Measurements from ENCODE around the gene PTPRF.

Gene PTPRF

DNA sequence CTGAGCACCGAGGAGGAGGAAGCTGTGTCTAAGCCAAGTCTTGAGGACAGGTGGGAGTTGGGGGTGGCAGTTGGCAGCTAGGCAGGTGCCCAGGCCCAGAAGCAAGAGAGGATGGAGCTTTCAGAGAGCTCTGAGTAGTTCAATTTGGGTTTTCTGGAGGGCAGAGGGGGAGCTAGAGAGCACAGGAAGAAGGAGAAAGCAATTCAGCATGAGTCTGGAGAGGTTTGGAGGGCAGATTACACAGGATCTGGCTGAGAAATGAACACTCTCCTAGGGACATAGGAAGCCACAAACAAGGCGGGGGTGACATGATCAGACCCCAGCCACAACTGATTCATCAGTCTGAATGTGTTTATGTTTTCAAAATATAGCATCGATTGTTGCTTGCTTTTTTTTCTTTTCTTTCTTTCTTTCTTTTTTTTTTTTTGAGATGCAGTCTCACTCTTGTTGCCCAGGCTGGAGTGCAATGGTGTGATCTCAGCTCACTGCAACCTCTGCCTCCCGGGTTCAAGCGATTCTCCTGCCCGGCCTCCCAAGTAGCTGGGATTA lies 23.8 kb downstream of the PTPRF start:
- peak; percentile 41 for DNase-seq

DNA sequence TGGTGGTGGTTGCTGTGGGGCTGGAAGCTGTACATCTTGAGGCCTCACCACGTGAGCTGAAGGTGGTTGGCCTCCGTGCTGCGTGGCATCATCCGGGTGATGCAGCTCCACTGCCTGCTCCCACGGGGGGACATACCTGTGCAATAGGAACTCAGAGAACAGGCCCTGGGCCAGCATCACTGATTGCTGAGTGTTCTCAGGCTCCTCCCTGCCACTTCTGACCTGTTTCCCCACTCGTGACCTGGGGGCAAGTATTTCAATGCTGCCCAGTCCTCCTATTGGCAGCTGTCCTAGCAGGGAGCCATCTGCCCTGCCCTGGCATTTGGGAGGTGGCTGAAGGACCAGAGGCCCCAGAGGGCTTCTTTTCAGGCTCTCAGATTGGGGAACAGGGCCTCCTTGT lies 26.1 kb downstream of the PTPRF start:
- DNase-seq, result no peak

DNA sequence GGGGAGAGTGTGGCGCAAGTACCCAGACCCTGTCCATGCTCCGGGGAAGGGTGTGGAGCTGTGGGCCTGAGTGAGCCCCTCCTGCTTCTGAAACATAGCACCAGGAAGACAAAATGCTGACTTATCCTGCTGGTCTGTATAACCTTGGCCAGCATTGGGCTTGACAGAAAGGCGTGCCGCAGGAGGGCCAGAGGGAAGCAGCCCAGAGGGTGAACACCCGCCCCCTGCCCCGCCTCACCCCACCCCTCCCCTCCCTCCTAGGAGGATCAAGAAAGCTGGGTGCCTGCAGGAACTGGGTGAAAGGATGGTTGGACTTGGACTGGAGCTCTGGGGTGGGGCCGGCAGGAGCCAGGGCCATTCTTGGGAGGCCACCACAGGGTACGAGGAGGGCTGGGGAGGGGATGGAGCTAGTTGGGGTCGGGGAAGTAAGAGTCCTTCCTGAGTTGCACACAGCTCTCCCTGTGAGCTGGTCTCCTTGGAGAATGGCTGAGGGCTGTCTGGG lies 27.1 kb downstream of the PTPRF start:
- DNase-seq, result no peak

DNA sequence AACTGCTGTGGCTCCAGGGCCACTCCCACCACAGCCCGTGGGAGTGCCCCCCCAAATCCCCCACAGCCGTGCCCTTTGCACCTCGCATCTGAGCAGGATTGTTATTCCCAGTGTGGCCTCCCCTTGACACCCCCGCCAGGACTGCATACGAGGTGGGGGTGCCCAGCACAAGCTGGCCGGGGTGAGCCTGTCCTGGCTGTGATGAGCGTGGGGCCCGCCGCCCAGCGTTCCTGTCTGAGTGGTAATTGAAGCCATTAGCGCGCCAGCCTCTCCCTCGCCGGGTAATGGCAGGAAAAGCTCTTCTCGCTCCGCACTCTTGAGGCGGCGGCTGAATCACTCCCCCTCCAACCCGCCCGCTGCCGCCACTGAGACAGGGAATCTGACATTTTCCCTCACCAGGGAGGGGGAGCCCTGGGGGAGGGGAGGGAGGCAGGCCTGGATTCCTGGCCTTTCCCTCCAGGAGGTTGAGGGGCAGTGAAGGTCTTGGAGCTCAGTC lies 27.7 kb downstream of the PTPRF start:
- DNase-seq, result peak; percentile 20

DNA sequence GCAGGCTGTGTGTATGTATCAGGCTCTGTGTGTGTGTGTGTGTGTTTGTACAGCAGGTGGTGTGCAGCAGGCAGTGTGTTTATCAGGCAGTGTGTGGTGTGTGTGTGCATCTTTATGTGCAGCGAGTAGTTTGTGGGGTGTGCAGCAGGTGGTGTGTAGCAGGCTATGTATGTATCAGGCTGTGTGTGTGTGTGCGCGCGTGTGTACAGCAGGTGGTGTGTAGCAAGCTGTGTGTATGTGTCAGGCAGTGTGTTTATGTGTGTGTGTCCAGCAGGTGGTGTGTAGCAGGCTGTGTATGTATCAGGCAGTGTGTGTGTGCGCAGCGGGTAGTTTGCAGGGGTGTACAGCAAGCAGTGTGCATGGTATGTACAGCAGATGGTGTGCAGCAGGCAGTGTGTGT lies 29.0 kb downstream of the PTPRF start:
- no peak for DNase-seq

DNA sequence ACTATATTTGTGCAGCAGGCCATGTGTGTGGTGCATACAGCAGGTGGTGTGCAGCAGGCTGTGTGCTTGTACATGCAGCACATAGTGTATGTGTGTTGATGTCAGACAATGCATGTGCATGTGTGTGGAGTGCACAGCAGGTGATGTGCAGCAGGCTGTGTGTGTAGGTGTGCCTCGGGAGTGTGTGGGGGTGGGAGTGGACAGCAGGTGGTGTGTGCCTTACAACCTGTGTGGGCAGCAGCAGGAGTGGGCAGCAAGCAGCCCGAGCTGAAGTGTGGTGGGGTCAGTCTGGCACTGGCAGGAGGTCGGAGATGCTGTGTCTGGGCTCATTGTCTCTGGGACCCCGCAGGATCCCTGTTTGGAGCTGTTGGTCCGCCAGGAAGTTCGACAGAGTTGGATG lies 29.6 kb downstream of the PTPRF start:
- no peak for DNase-seq

DNA sequence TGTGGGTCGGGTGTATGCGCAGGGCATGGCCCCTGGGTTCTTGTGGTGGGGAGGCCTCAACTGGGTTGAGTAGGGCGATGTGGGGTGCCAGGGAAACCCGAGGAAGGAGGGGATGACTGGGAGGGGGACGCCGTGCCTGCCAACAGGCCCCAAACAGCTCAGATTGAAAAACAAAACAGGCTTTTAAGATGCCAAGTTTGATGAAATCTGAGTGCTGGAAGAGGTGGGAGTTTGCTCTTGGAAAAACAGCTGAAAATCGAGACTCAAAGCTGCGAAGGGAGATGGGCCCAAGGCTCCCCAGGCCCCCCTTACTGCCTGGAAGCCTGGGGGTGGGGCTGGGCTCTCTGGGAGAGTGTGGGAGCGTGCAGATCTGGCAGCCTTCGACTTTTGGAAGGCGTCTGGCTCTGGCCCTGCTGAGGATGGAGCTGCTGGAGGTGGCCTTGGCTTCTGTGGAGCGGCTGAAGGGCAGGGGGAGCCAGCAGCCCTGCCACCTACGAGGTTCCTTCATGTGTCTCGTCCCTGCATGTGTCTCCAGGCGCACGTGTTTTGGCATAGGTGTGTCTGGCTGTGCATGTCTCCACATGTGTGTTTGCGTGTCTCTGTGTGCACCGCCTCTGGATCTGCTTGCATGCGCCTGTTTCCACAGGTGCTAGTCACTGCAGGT lies 33.3 kb downstream of the PTPRF start:
- no peak for DNase-seq

DNA sequence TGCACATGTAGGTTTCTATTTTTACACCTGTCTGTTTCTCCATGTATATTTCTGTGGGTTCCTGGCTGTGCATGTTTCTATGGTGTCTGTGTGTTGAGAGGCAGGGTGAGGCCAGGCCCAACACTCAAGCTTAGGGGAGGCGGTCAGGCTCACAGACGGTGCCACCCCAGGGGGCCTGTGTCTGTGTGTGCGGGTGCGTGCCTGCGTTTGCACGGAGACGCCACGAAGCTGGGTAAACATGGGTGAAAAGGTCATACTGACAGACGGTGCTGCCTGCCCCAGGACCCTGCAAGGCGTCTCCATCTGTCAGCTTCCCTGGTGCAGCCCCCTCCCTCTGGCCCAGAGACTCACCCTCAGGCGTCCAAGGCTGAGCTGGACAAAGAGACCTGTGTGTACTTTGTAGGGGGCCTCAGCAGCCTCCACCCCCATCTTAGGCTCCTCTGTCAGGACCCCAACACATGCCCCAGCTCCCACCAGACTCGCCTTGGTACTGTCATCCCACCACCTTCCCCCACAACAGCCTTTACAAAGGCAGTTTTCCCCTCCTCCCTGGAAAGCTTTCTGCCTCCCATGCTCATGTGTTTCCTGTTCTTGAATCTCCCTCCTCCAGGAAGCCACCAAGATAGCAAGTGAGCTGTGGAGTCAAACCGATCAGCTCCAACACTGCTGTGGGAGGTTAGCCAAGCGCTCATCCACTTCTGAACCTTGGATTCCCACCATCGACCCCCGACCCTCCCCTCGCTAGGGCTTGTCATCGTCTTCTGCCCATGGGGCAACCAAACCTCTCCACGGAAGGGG lies 34.1 kb downstream of the PTPRF start:
- DNase-seq, result no peak

DNA sequence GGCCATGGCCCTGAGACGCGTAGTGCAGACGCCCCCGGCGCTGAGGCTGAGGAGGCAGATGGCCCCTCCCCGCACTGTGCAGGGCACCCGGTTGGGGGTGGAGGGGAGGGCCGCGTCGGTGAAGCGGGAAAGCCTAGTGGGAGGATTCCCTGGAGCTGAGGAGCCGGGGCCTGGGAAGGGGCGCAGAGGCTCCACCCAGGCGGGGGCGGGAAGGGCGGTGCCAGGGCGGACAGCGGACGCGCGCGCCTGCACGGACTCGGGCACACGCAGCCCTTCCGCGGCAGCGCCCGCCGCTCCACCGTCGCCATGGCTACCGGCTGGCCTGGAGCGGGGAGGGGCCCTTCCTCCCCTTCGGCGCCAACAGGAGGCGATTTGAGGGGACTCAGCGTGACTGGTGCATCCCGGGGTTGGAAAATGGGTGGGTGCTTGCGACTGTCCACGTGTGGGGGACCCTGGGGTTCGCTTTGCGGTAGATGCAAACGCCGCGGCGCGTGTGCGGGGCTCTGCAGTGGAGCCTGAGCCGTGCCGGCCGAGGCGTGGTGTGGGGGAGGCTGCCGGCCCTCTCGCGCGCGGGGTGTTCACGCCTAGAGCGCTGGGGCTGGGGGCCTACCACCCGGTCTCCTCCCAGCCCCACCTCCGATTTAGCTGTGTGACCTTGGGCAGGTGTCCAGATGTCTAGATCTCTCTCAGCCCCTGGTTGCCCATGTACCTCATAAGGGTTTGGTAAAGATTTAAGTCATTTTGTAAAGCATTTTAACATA lies 35.1 kb downstream of the PTPRF start:
- DNase-seq, result peak; percentile 17

DNA sequence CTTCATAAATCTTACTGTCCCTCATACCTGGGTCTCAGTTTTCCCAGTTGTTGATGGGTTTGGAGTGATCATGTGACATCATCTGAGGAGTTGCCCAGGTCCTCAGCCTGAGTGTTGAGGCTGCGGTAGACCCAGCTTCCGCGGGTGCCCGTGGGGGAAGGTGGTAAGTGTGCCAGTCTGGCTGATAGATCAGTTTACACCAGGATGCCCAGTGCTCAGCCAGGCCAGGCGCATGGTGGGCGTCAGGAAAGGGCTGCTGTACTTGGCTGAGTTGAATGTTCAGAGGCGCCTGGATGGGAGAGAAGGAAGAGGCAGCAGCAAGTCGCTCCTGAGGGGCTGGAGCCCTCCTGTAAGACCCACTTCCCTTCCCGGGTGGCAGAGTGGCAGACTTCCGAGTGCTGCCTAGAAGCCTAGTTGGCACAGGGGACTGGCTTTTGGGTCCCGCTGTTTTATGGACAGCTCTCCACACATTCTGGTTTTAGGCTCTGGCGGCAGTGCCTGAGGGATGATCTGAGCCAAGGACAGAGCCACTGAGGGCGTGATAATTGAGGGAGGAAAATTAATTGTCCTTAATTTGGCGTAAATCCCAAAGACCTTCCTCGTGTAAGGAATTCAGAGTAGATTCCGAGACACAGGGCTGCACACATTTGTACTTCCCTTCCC lies 35.8 kb downstream of the PTPRF start:
- no peak for DNase-seq

DNA sequence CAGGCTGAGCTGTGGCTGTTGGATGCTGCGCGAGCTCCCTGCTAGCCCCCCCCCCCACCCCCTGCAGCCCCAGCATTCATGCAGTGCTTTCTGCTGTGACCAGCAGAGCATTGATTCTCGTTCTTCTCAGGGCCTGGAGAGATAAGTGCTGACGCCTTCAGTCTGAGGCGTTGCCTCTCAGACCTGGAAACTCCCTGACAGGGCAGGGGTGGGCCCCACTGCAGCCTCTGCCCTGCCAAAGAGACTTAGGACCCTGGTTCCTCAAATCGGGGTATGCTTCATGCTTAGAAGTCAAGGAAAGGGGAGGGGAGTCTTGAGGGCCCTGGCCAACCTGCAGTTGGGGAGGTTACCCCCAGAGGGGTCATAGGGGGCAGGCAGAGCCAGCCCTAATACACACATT lies 38.5 kb downstream of the PTPRF start:
- DNase-seq, result no peak

DNA sequence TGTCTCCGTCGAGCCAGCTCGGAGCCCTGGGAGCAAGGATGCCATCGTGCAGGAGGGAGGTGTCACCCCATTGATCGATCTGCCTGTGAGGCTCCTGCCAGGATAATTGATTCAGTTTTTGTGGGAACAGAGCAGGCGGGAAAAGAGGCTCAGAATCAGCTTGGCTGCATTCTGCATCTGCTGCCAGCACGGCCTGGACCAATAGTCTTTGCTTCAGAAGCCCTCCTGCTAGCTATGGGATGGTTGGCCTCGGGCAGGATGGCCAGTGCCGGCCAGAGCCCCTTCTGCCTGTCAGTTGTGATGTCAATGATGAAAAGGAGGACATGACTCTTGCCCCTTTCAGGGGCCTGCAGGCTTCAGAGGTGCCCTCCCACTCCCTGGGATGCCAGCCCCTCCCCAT lies 39.6 kb downstream of the PTPRF start:
- no peak for DNase-seq

DNA sequence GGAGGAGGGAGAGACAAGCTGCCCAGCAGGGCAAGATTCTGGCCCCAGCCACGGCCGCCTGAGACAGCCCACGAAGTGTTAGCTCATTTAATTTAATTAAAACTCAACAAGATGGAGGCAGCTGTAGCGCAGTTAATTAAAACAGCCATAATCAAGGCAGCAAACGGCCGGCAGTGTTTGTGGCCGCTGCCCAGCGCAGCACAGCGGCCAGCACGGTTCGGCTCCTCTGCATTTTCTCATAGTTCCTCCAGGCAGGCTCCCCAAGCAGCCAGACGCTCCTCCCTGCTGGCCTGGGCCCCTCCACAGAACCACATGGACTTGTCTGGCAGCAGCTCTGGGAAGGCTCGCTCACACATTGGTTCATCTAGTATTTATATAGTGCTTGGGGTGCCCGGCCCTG lies 40.0 kb downstream of the PTPRF start:
- DNase-seq, result no peak

DNA sequence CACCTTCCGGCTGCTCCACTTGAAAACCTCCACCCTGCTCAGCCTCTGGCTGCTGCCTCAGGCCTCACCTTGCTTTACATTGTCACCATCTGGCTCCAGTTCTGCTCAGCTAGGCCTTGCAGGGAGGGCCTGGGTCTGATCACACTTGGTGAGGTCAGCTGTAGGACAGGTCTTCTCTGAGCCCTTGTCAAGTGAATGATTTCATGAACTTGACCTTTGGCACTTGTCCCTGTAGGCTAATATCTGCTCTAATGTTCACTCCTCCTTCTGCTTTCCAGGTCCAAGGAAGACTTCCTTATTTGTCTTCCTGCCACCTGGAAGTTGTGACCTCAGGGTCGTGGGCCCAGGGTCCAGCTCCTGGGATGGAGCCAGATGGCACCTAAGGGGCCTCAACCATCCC lies 41.4 kb downstream of the PTPRF start:
- no peak for DNase-seq

DNA sequence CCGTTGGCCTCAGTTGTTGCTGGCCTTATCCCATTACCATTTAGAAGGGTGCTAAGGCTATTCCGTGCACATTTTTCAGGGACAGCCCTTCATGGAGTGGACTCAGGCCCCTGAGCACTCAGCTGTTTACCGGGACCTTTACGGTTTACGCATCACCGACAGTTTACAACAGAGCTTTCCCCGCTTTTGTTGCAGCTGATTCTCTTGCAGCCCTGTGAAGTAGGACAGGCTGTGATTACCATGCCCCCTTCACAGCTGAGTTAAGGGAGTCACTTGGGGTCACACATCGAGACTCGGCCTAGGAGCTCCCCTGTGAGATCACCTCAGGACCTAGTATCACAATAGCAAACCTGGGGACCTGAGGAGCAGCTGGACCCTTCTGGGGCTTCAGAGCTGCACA lies 41.9 kb downstream of the PTPRF start:
- DNase-seq, result no peak

DNA sequence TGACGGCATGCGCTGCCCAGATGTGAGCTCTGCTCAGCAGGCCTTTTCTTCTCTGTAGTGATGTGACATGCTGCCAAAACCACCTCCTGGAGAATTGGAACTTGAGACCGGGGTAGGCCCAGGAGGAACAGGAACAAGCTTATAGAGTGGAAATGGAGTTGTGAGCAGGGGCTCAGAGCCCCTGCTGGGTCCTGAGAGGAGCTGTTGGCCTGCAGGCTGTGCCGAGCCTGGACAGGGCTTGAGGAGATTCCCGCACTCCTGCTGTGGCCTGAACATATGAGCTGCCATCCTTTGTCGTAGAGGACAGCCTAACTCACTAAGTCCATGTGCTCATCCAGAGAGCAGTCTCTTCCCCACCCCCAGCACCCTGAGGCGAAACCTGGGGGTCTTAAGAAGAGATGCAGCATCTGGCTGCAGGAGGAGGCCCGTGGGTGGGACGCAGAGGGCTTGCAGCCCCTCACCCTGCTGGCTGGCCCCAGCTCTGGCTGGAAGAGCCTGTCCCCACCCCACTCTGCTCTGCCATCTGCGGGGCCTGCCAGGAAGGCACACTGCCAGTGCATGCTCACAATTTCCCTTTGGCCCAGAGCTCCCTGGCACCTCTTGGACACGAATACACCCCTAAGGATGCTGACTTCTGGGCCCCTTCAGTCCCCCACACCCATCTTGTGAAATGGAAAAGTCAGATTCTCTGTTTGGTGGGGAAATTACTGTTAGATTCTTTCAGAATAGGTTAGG lies 42.5 kb downstream of the PTPRF start:
- DNase-seq, result no peak

DNA sequence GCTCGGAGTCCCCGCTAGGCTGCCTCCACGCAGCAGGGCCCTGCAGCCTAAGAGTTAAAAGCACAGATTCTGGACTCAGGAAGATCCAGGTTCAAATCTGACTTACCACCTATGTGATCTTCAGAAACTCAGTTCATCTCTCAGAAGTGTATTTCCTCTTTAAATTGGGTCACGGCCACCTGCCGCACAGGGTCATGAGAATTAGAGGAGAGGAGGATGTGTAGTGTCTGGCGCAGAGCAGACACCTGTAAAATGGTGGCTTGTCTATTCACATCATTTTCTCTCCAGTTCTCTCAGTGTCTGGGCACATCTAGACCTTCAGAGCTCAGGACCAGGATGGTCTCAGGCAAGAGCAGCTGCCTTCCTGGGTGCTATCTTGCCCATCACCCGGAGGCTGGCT lies 45.8 kb downstream of the PTPRF start:
- no peak for DNase-seq

DNA sequence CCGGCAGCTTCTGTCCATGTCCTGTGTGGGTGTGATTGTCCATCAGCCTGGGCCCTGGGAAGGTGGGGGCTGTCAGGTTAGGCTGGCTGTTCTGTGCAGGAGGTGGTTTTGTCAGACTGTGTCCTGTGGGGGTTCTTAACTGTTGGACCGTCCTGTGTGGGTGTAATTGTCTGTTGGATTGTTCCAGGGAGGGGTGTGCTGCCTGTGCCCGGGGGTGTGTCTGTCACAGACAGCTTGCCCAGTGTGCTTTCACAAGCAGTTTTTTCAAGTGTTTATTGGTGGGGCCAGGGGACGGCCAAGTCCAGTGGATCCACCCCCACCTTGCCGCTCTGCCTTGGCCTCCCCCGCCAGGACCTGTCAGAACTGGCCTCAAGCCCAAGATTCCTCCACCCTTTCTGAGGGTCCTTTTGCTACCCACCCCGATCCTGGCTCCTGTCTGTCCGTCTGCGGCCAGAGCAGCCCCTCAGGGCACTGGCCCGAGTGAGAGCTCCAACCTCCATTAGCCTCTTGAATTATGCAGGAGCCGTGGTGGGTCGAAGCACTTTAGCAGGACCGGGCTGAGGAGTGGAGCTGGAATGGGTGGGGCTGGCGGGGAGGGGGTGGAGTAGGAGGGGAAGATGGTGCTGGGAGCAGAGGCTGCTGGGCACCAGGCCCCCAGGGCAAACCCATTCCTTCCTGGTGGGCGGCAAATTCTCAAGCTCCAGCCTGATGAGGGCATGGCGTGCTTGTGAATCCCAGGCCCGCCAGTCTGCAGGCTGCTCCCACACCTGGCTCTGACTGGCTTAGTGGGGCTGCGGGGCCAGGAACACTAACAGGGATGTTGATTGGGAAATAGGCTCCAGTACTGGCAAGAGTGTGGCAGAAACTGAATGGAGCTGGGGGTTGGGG lies 47.2 kb downstream of the PTPRF start:
- DNase-seq, result no peak

DNA sequence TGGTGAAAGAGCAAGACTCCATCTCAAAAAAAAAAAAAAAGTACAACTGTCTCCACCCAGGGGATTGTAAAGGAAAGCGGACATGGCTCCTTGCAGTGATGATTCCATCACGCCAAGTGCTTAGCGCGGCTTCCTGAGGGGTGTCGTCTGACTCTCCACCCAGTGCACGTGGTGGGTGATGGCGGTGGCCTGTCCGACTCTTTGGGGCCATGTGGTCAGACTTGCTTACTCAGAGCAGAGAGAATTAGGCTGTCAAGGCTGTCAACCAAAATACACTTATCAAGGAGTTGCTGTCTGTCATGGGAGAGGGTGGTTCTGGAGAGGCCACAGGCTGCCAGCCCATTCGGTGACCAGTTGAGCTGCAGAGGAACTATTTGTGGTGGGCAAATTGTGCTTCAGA lies 49.4 kb downstream of the PTPRF start:
- no peak for DNase-seq

DNA sequence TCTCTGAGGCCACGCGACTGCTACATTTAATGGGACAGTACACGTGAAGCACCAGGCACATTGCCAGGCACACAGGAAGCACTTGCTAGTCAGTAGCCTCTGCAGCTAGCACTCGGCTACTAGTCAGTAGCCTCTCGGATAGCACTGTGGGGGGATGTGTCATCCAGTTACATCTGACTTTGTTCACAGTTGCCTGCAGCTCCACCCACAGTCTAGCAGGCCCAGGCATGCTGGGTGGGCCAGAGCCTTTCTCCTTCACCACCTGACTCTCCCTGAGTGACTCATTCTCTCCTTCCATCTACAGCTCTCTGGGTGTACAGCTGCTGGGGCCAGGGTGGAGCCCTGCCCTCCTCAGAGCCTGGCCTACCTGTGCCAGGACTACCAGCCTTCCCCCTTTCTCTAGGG lies 51.5 kb downstream of the PTPRF start:
- peak; percentile 94 for DNase-seq

DNA sequence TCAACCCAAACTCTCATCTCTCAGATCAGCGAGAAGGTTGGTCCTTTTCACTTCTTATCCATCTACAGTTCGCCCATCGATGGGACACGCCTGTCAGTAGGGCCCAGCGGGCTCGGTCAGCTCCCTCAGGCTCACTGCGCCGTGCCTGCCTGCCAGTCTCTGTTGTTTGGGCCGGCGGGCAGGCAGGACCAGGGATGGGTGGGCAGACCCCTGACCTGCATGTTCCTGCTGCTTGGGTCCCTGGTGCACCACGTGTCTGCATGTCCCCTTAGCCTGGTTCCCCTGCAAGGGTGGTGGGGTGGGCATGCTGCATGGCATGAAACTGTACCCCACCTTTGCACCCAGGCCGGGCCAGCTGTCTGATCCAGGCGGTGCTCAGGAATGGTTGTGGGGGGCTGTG lies 52.4 kb downstream of the PTPRF start:
- DNase-seq, result no peak

Measured in EL (cell line).